GM21390 (cell line): ENCODE results near the gene TMEM213.

ENCODE experiments used
- ATAC-seq: cut with Tn5 transposase; IDR thresholded peaks from one replicate; pipeline ENCODE4 v1.9.1; 2021; ENCODE audit not compliant: unreplicated experiment

Gene TMEM213

GRCh38 chr7:138837627-138838026 is 39.8 kb downstream of the TMEM213 start:
- no peak for ATAC-seq

- ATAC-seq = no peak
Measured at GRCh38 chr7:138838166-138838565, 40.4 kb downstream of the TMEM213 start.

GRCh38 chr7:138842111-138842510 is 44.3 kb downstream of the TMEM213 start:
- no peak for ATAC-seq

- ATAC-seq = no peak
Measured at GRCh38 chr7:138843632-138844580, 46.1 kb downstream of the TMEM213 start.

- no peak for ATAC-seq
Measured at GRCh38 chr7:138845711-138846110, 47.9 kb downstream of the TMEM213 start.

GRCh38 chr7:138848056-138848980 is 50.5 kb downstream of the TMEM213 start:
- ATAC-seq = no peak

- no peak for ATAC-seq
Measured at GRCh38 chr7:138849701-138850100, 51.9 kb downstream of the TMEM213 start.

- ATAC-seq = no peak
Measured at GRCh38 chr7:138852469-138852868, 54.7 kb downstream of the TMEM213 start.

- ATAC-seq = no peak
Measured at GRCh38 chr7:138853448-138853847, 55.7 kb downstream of the TMEM213 start.

- ATAC-seq = no peak
Measured at GRCh38 chr7:138854115-138854645, 56.4 kb downstream of the TMEM213 start.

- ATAC-seq = no peak
Measured at GRCh38 chr7:138857728-138858127, 59.9 kb downstream of the TMEM213 start.

- no peak for ATAC-seq
Measured at GRCh38 chr7:138861051-138861450, 63.3 kb downstream of the TMEM213 start.

GRCh38 chr7:138863931-138864330 is 66.1 kb downstream of the TMEM213 start:
- ATAC-seq = no peak

GRCh38 chr7:138864667-138865066 is 66.9 kb downstream of the TMEM213 start:
- no peak for ATAC-seq

GRCh38 chr7:138865843-138866242 is 68.0 kb downstream of the TMEM213 start:
- peak; percentile 55 for ATAC-seq

GRCh38 chr7:138866353-138866752 is 68.6 kb downstream of the TMEM213 start:
- no peak for ATAC-seq

- no peak for ATAC-seq
Measured at GRCh38 chr7:138867744-138868143, 70.0 kb downstream of the TMEM213 start.

GRCh38 chr7:138868711-138869110 is 70.9 kb downstream of the TMEM213 start:
- ATAC-seq = no peak

GRCh38 chr7:138869353-138869752 is 71.6 kb downstream of the TMEM213 start:
- ATAC-seq = no peak

- no peak for ATAC-seq
Measured at GRCh38 chr7:138871065-138871813, 73.4 kb downstream of the TMEM213 start.

- ATAC-seq = no peak
Measured at GRCh38 chr7:138871814-138872090, 74.0 kb downstream of the TMEM213 start.
